ENCODE data around the gene TEX26. TPM values are rescaled to one million over a fixed set of nuclear protein-coding genes. Genes with fewer than 3 reads are reported as not detected.

The TEX26 gene
- total and polyA plus RNA-seq, 2 of the 4 experiments (the other 2 are of a cell fraction), result not detected

DNA sequence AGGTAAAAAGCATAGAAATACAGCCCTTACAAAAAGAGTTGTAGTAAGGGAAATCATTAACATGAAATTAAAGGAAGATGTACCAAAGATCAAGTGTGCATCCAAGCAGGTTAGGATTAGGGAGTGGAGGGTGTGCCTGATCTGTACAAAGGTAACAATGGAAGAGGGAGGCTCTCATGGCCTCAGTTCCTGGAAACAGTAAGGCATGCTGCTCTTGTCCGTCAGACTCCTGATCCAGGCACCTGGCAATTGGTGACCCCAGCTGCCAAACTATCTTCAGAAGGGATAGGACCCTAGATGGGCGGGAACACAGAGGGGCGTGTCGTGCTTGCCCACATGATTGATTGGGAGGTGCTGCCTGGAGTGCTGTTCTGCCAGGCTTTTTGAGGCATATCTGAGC is 4.5 kb downstream of the TEX26 start:
- Histone ChIP-seq H4K5ac (ENCODE audit: low read depth, low read length) (no peak overlapping the region), H2BK5ac (ENCODE audit: low read depth, low read length, poor library complexity, severe bottlenecking) (no peak overlapping the region), H3K14ac (replicated peaks; ENCODE audit: low read depth, low read length) (no peak overlapping the region), H2AFZ (replicated peaks; ENCODE audit: low read length, poor library complexity) (no peak overlapping the region), H3K9me1 (ENCODE audit: insufficient read depth, low read length) (0 out of 2 replicates have a peak, but pooled peaks cover 3% of the 10 kb centered on the region), H4K91ac (ENCODE audit: insufficient read depth, low read depth, low read length) (no peak overlapping the region), H4K8ac (ENCODE audit: low read depth in 2 of 2, low read length in 2 of 2) (no peak overlapping the region), H2AK5ac (ENCODE audit: low read depth, low read length) (no peak overlapping the region), H3K79me1 (ENCODE audit: low read depth in 1 of 2, low read length in 2 of 2) (no peaks in the 10 kb centered on the region), H4K20me1 (ENCODE audit: insufficient read depth, low read length) (no peaks in the 10 kb centered on the region), H3K18ac (ENCODE audit: low read depth, low read length) (no peak overlapping the region), H3K9ac (ENCODE audit: low read depth, low read length) (no peak overlapping the region), H3K4me3 (ENCODE audit: insufficient read depth, low read depth, low read length) (no peak overlapping the region), H3K4me2 (ENCODE audit: low read depth, low read length) (no peak overlapping the region), H2AK9ac (replicated peaks; ENCODE audit: low read depth, low read length, poor library complexity) (no peak overlapping the region), H3K27ac (ENCODE audit: insufficient read depth, low read length) (no peak overlapping the region), H2BK15ac (ENCODE audit: low read depth, low read length) (no peak overlapping the region), H3K27me3 (ENCODE audit: control insufficient read depth, insufficient read depth, low read length) (peaks cover 29% of the 10 kb centered on the region), H3K4me1 (ENCODE audit: control insufficient read depth, insufficient read depth, low read length) (no peaks in the 10 kb centered on the region), H3K23ac (ENCODE audit: low read depth, low read length) (no peak overlapping the region), H3K36me3 (ENCODE audit: control insufficient read depth, insufficient read depth, low read length) (no peaks in the 10 kb centered on the region), H3K56ac (ENCODE audit: extremely low read depth, insufficient read depth, low read length) (no peak overlapping the region), H2BK20ac (ENCODE audit: low read depth, low read length) (no peak overlapping the region), H3K4ac (ENCODE audit: low read depth, low read length) (no peak overlapping the region), H3K9me3 (ENCODE audit: control insufficient read depth, insufficient read depth, low read length) (peaks cover 6% of the 10 kb centered on the region), H2BK120ac (ENCODE audit: low read depth, low read length) (no peak overlapping the region)
- WGBS, 2 experiments (ENCODE audit: extremely low coverage in 2 of 2, insufficient read length in 1 of 2), result 69% methylated on average over 2 of the region's 4 CpGs; no CpG with 5 or more reads in 1 of the 2 experiments
- TF ChIP-seq RFX5 (IDR thresholded peaks at IDR 0.05; ENCODE audit: low read depth, low read length), result no peak
- TF ChIP-seq FOS (IDR thresholded peaks at IDR 0.05; ENCODE audit: low read depth, low read length), result no peak
- TF ChIP-seq CHD1 (IDR thresholded peaks at IDR 0.05; ENCODE audit: low read depth, low read length), result no peak
- TF ChIP-seq RCOR1 (IDR thresholded peaks at IDR 0.05; ENCODE audit: insufficient replicate concordance, low read length), result no peak
- TF ChIP-seq, protein P1, sequence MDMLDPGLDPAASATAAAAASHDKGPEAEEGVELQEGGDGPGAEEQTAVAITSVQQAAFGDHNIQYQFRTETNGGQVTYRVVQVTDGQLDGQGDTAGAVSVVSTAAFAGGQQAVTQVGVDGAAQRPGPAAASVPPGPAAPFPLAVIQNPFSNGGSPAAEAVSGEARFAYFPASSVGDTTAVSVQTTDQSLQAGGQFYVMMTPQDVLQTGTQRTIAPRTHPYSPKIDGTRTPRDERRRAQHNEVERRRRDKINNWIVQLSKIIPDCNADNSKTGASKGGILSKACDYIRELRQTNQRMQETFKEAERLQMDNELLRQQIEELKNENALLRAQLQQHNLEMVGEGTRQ (IDR thresholded peaks at IDR 0.05; ENCODE audit: low read depth, low read length), result no peak
- no peak for TF ChIP-seq MXI1 (IDR thresholded peaks at IDR 0.05; ENCODE audit: borderline replicate concordance, low read depth, low read length)
- no peak for TF ChIP-seq POLR2A (IDR thresholded peaks at IDR 0.05; ENCODE audit: low read depth, low read length)
- TF ChIP-seq, protein P2, sequence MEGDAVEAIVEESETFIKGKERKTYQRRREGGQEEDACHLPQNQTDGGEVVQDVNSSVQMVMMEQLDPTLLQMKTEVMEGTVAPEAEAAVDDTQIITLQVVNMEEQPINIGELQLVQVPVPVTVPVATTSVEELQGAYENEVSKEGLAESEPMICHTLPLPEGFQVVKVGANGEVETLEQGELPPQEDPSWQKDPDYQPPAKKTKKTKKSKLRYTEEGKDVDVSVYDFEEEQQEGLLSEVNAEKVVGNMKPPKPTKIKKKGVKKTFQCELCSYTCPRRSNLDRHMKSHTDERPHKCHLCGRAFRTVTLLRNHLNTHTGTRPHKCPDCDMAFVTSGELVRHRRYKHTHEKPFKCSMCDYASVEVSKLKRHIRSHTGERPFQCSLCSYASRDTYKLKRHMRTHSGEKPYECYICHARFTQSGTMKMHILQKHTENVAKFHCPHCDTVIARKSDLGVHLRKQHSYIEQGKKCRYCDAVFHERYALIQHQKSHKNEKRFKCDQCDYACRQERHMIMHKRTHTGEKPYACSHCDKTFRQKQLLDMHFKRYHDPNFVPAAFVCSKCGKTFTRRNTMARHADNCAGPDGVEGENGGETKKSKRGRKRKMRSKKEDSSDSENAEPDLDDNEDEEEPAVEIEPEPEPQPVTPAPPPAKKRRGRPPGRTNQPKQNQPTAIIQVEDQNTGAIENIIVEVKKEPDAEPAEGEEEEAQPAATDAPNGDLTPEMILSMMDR (conservative IDR thresholded peaks at IDR 0.05; ENCODE audit: low read depth, low read length), result no peak
- TF ChIP-seq ELK1 (IDR thresholded peaks at IDR 0.05; ENCODE audit: borderline replicate concordance, low read depth, low read length), result no peak
- no peak for TF ChIP-seq NFE2L2 (IDR thresholded peaks at IDR 0.05; ENCODE audit: low read depth, low read length)
- TF ChIP-seq CEBPB (IDR thresholded peaks at IDR 0.05; ENCODE audit: low read depth, low read length), result no peak
- TF ChIP-seq MAFK (IDR thresholded peaks at IDR 0.05; ENCODE audit: low read depth, low read length), result no peak
- TF ChIP-seq SMC3 (IDR thresholded peaks at IDR 0.05; ENCODE audit: low read depth, low read length), result no peak
- TF ChIP-seq BHLHE40 (IDR thresholded peaks at IDR 0.05; ENCODE audit: low read depth, low read length), result no peak
- TF ChIP-seq MAZ (IDR thresholded peaks at IDR 0.05; ENCODE audit: borderline replicate concordance, low read depth, low read length), result no peak
- POLR2A ChIA-PET (ENCODE audit: unreplicated experiment), result no interaction called here
- no TSS peak for BruUV-seq (replicated peaks)
- dilution Hi-C loops (cut with HindIII; ENCODE audit: low sequenced_read_pairs, unreplicated experiment) (no loop called here), intact Hi-C loops (cut with micrococcal nuclease) (no loop called here), in situ Hi-C loops (cut with MboI; ENCODE audit: low sequenced_read_pairs) (no loop called here)
- ATAC-seq (ENCODE audit: low read depth) (no peak), DNase-seq (no peak)
- CTCF ChIA-PET, result interaction anchor here (0.9 kb wide), 1 partner anchor 9 kb away, joined by 3 read pairs; no protein-coding TSS in a partner anchor

Measured in IMR-90 (cell line).